AG04450 (cell line): ENCODE measurements around the gene SH3RF3. TPM values are rescaled to one million over a fixed set of nuclear protein-coding genes. Genes with fewer than 3 reads are reported as not detected.

ENCODE experiments used
- CTCF ChIA-PET: fragments of 300-600, 350-600 bp; formaldehyde crosslinking; extraction: SDS; loops from one replicate; lab custom pipeline; 2022; ENCODE audit warnings: antibody characterized with exemption, inconsistent platforms; lab: Charles Lee
- POLR2A ChIA-PET: fragments of 350-600 bp; formaldehyde crosslinking; extraction: SDS; loops from one replicate; lab custom pipeline; 2021; ENCODE audit warnings: antibody characterized with exemption, inconsistent platforms; lab: Yijun Ruan, JAX
- DNase-seq: peaks from one replicate; pipeline ENCODE4 v3.0.0-alpha.2; 2011; ENCODE audit warnings: low read depth, low spot score
- H3K27ac ChIP-seq: one replicate; pipeline ENCODE4 v1.5.1; 2012; ENCODE audit warnings: low read depth, low read length, control low read depth
- H3K27me3 ChIP-seq: one replicate; pipeline ENCODE4 v1.6.0; 2012; ENCODE audit warnings: low read length; ENCODE audit not compliant: control insufficient read depth, insufficient read depth
- H3K4me3 ChIP-seq: 2 replicates; pipeline ENCODE4 v1.5.1; 2011; ENCODE audit warnings: mild to moderate bottlenecking, low read depth, low read length, control low read depth
- H3K9me3 ChIP-seq: 2 replicates; pipeline ENCODE4 v1.5.1; 2012; ENCODE audit warnings: low read length; ENCODE audit not compliant: control insufficient read depth, insufficient read depth
- CTCF ChIP-seq: IDR thresholded peaks from 2 replicates; pipeline ENCODE4 v1.5.1; 2011; ENCODE audit warnings: low read depth, low read length, control low read depth, inconsistent platforms
- polyA plus RNA-seq: library from polyadenylated mRNA; depleted of rRNA; stranded (reverse); fragments of >200 nt; gene quantifications from 2 replicates; pipeline ENCODE4 v1.2.3, GENCODE V29; 2011

Gene SH3RF3
- polyA plus RNA-seq, 1 experiment = 5.7 TPM

- ChIA-PET CTCF (no interaction called here), POLR2A (interaction anchor here (0.8 kb wide), 1 partner anchor 62 kb away, joined by 3 read pairs; no protein-coding TSS in a partner anchor)
- no peak overlapping the region for H3K27ac ChIP-seq
- DNase-seq = no peak
- H3K9me3 ChIP-seq = no peaks in the 10 kb centered on the region
- no peak overlapping the region for H3K4me3 ChIP-seq
- no peaks in the 10 kb centered on the region for H3K27me3 ChIP-seq
- TF ChIP-seq CTCF = no peak
Measured at GRCh38 chr2:109384308-109385271, 255.6 kb downstream of the SH3RF3 start.

DNA sequence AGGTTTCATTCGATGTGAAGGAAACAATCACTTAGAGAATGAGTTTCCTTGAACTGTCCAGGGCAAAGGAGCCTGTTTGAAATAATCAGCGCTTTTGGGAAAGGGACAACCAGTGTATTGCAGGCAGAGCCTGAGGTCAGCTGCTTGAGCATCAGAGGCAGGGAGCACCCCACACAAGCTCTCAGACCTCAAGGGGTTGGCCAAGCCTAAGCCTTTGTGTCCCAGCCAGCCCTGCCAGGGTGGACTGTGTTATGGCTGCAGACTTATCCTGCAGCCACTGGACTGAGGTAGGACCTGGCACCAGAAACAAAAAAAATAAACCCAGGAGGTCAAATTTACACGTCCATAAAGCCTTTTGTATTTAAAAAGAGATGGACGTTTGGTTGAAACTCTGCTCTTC, 256.5 kb downstream of the SH3RF3 start:
- no peaks in the 10 kb centered on the region for H3K27me3 ChIP-seq
- CTCF ChIA-PET = no interaction called here
- POLR2A ChIA-PET = interaction anchor here (0.8 kb wide), 1 partner anchor 61 kb away, joined by 3 read pairs; no protein-coding TSS in a partner anchor
- DNase-seq = no peak
- no peak overlapping the region for H3K27ac ChIP-seq
- no peaks in the 10 kb centered on the region for H3K9me3 ChIP-seq
- H3K4me3 ChIP-seq = no peak overlapping the region
- no peak for TF ChIP-seq CTCF

- DNase-seq = no peak
- POLR2A ChIA-PET = no interaction called here
- CTCF ChIA-PET = interaction anchor here (0.6 kb wide), 1 partner anchor 69 kb away, joined by 3 read pairs; no protein-coding TSS in a partner anchor
- no peak overlapping the region for H3K4me3 ChIP-seq
- no peak overlapping the region for H3K27ac ChIP-seq
- no peaks in the 10 kb centered on the region; the same call in 1 of the 2 replicates for H3K9me3 ChIP-seq
- no peak for TF ChIP-seq CTCF
- H3K27me3 ChIP-seq = no peaks in the 10 kb centered on the region
Measured at GRCh38 chr2:109386004-109386695, 257.1 kb downstream of the SH3RF3 start.

- H3K27me3 ChIP-seq = no peaks in the 10 kb centered on the region
- DNase-seq = no peak
- no peak for TF ChIP-seq CTCF
- H3K4me3 ChIP-seq = no peak overlapping the region
- H3K9me3 ChIP-seq = no peaks in the 10 kb centered on the region; the same call in 1 of the 2 replicates
- no peak overlapping the region for H3K27ac ChIP-seq
- CTCF ChIA-PET = no interaction called here
- POLR2A ChIA-PET = no interaction called here
Measured at GRCh38 chr2:109387221-109387735, 258.3 kb downstream of the SH3RF3 start.
